ENCODE data around the gene SLC4A7.

The SLC4A7 gene

DNA sequence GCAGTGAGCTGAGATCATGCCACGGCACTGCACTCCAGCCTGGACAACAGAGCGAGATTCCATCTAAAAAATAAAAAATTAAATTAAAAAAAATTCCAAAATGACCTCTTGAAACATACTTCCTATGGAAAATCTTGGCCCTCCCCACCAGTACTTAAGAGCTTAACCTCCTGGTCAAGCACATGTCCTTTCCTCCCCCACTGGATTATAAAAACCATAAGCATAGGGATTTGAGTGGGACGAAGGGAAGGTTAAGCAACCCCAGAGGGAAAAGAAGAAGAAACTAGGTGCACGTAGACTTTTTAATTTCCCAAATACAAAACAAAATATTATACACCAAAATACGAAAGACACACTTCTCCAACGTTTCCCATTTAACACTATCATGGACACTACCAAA, 25.3 kb downstream of the SLC4A7 start:
- in situ Hi-C loops (cut with HindIII; ENCODE audit: low sequenced_read_pairs) = loop anchor here (25.0 kb wide), 1 partner anchor 322 kb away; no protein-coding TSS in a partner anchor
- no peak overlapping the region for H3K4me3 ChIP-seq (ENCODE audit: low read depth, low read length)
- TF ChIP-seq, protein P1, sequence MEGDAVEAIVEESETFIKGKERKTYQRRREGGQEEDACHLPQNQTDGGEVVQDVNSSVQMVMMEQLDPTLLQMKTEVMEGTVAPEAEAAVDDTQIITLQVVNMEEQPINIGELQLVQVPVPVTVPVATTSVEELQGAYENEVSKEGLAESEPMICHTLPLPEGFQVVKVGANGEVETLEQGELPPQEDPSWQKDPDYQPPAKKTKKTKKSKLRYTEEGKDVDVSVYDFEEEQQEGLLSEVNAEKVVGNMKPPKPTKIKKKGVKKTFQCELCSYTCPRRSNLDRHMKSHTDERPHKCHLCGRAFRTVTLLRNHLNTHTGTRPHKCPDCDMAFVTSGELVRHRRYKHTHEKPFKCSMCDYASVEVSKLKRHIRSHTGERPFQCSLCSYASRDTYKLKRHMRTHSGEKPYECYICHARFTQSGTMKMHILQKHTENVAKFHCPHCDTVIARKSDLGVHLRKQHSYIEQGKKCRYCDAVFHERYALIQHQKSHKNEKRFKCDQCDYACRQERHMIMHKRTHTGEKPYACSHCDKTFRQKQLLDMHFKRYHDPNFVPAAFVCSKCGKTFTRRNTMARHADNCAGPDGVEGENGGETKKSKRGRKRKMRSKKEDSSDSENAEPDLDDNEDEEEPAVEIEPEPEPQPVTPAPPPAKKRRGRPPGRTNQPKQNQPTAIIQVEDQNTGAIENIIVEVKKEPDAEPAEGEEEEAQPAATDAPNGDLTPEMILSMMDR (IDR thresholded peaks at IDR 0.05; ENCODE audit: low read depth, low read length, missing control alignments) = no peak
- DNase-seq (ENCODE audit: low read depth) = no peak

DNA sequence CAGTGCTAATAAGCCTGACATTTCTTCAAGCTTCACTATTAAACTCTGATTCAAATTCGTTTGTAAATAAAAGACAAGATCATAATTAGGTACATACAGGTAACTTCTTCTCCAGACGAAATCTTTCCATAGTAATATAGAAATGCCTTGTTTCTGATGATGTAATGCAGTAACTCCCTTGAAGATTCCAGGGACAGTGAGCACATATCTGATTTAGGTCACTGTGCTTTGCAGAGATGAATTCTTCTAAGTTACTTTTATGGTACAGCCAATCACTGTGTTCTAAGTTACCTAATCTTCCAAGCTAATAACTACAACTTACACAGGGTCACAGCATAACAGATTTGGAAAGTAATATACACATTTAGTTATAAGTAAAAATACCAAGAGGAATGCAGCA, 27.6 kb downstream of the SLC4A7 start:
- H3K4me3 ChIP-seq (ENCODE audit: low read depth, low read length) = no peak overlapping the region

DNA sequence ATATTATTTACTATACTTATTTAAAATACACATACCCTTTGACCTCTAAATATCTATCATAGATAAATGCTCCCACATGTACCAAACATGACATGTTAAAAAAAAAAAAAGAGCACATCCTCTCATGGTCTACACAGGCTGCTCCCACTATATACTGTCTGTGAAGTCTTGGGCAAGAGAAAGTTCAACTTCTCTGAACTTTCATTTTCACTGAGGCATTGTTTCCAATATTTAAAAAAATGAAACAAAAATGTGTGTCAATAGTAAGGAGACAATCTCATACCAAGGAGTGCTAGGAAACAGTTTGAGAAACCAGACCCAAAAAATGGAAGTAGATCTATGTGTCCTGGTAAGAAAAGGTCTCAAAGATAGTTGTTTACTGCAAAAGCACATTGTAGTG, 29.3 kb downstream of the SLC4A7 start:
- TF ChIP-seq, protein P1 (IDR thresholded peaks at IDR 0.05; ENCODE audit: low read depth, low read length, missing control alignments) = no peak
- in situ Hi-C loops (cut with HindIII; ENCODE audit: low sequenced_read_pairs) = loop anchor here (25.0 kb wide), 1 partner anchor 318 kb away; no protein-coding TSS in a partner anchor
- H3K4me3 ChIP-seq (ENCODE audit: low read depth, low read length) = no peak overlapping the region
- no peak for DNase-seq (ENCODE audit: low read depth)

More for the DNA sequence above, 27.6 kb downstream of the SLC4A7 start:
- TF ChIP-seq, protein P1 (IDR thresholded peaks at IDR 0.05; ENCODE audit: low read depth, low read length, missing control alignments) = no peak
- in situ Hi-C loops (cut with HindIII; ENCODE audit: low sequenced_read_pairs) = loop anchor here (25.0 kb wide), 1 partner anchor 319 kb away; no protein-coding TSS in a partner anchor
- no peak for DNase-seq (ENCODE audit: low read depth)

DNA sequence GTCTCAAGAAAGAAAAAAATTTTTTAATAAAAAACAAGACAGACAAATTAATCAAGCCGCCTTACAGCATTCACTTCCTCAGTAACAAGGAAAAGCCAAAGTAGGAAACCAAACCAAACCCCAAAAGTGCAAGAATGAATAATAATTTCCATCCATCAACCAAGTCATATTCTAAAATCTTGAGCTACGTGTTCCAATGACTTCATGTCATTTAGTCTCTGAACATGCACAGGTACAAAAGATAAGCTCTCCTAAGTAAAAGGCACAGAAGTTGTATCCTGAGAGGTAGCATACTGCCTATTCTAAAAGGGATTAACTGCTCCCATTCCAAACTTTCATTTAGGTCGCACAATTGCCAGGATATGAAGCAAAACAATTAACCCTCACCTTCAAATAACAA, 29.7 kb downstream of the SLC4A7 start:
- in situ Hi-C loops (cut with HindIII; ENCODE audit: low sequenced_read_pairs) = loop anchor here (25.0 kb wide), 1 partner anchor 317 kb away; no protein-coding TSS in a partner anchor
- DNase-seq (ENCODE audit: low read depth) = no peak
- H3K4me3 ChIP-seq (ENCODE audit: low read depth, low read length) = no peak overlapping the region
- TF ChIP-seq, protein P1 (IDR thresholded peaks at IDR 0.05; ENCODE audit: low read depth, low read length, missing control alignments) = no peak

DNA sequence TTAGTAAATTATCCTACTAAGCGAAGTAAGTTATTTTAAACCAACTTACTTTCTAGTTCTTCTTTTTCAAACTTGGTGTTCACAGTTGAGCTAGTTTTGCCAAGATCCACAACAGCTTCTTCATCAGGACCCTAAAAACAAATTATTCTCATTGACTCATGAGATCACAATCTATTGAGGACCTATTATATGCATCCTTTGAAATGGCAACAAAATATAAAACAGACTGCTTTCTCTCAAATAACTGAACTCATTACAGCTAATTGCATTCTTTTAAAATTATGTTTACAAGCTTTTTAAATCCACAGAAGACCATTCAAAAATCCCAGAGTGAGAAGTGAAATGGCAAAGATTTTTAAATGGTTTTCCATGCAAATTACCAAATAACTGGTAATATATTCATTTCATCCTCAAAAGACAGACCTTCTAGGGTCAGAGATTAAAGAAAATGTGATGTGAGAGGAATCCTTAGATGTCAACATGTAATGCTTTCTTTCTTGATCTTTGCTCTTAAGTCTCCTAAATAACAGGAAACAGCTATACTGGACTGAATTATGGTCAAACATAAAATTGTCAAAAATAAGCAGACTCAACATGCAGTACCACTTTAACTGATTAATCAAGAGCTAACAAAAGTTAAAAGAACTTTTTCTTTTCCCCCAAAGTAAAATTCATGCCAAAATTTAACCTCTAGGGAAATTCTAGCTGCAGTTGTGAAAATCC, 31.7 kb downstream of the SLC4A7 start:
- H3K4me3 ChIP-seq (ENCODE audit: low read depth, low read length) = no peak overlapping the region
- TF ChIP-seq, protein P1 (IDR thresholded peaks at IDR 0.05; ENCODE audit: low read depth, low read length, missing control alignments) = no peak
- in situ Hi-C loops (cut with HindIII; ENCODE audit: low sequenced_read_pairs) = loop anchor here (25.0 kb wide), 1 partner anchor 315 kb away; no protein-coding TSS in a partner anchor
- DNase-seq (ENCODE audit: low read depth) = no peak

DNA sequence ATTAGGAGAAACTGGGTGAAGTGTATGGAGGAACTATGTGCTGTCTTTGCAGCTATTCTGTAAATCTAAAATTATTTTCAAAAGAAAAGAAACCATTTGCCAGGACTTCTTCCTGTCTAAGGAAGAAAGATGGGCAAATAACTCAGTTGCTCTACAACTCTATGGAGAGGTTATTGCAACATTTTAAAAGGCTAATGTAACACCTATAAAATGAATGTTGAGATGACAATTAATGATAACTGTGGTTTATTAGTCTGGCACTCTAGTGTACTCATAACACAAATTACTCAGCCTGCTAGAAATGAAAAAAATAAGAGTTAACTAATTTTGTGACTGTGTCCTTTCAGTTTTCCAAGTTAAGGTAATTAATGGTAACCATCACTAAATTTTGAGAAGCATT, 32.3 kb downstream of the SLC4A7 start:
- in situ Hi-C loops (cut with HindIII; ENCODE audit: low sequenced_read_pairs) = loop anchor here (25.0 kb wide), 1 partner anchor 315 kb away; no protein-coding TSS in a partner anchor
- no peak for DNase-seq (ENCODE audit: low read depth)
- H3K4me3 ChIP-seq (ENCODE audit: low read depth, low read length) = no peak overlapping the region
- TF ChIP-seq, protein P1 (IDR thresholded peaks at IDR 0.05; ENCODE audit: low read depth, low read length, missing control alignments) = no peak

Data from astrocyte of the cerebellum (primary cell).